Esophagus muscularis mucosa (tissue), 4 donors: ENCODE results near the gene QKI. TPM values are rescaled to one million over a fixed set of nuclear protein-coding genes. Genes with fewer than 3 reads are reported as not detected.

Experiments
- DNase-seq: peaks from one replicate; pipeline ENCODE4 v3.0.0-alpha.2; 2017; ENCODE audit errors: extremely low spot score
- H3K27ac ChIP-seq, 4 donors: fragments of 200-600 bp; sonication (generic); replicated peaks in 1 of 4; 1 replicate in 3 of 4; 2 replicates in 1 of 4; pipeline ENCODE4 v1.5.1; 2016 to 2019; ENCODE audit warnings: mild to moderate bottlenecking in 1 of 4
- H3K27me3 ChIP-seq, 4 donors: fragments of 200-600 bp; sonication (generic); one replicate each; pipeline versions ENCODE4 v1.5.1 to v1.6.0; 2016 to 2019
- H3K36me3 ChIP-seq, 4 donors: fragments of 200-600 bp; sonication (generic); one replicate each; pipeline ENCODE4 v1.5.1; 2016 to 2019
- H3K4me1 ChIP-seq, 4 donors: fragments of 200-600 bp; sonication (generic); one replicate each; pipeline ENCODE4 v1.5.1; 2016 to 2019
- H3K4me3 ChIP-seq, 4 donors: fragments of 200-600 bp; sonication (generic); 1 replicate in 2 of 4; 2 replicates in 2 of 4; pipeline ENCODE4 v1.5.1; 2016 to 2019; ENCODE audit warnings: mild to moderate bottlenecking in 4 of 4, moderate library complexity in 1 of 4
- H3K9me3 ChIP-seq, 4 donors: fragments of 200-600 bp; sonication (generic); 1 replicate in 3 of 4; 2 replicates in 1 of 4; pipeline ENCODE4 v1.5.1; 2016 to 2019
- CTCF ChIP-seq, 3 experiments: fragments of 200-600 bp in 2 of 3; fragments of 450-650 bp in 1 of 3; sonication (generic) in 2 of 3; IDR thresholded peaks; one replicate each; pipeline ENCODE4 v1.5.1; 2017 to 2019; ENCODE audit warnings: antibody characterized with exemption in 3 of 3, mild to moderate bottlenecking in 2 of 3, moderate library complexity in 1 of 3
- EP300 ChIP-seq: sonication (generic); formaldehyde crosslinking; IDR thresholded peaks from one replicate; pipeline ENCODE4 v1.6.1; 2017; ENCODE audit warnings: antibody characterized with exemption
- POLR2A ChIP-seq: fragments of 450-650 bp; IDR thresholded peaks from one replicate; pipeline ENCODE4 v1.6.1; 2017; ENCODE audit warnings: antibody characterized with exemption, moderate library complexity, mild to moderate bottlenecking, low read depth
- POLR2AphosphoS5 ChIP-seq, 2 donors: sonication (generic); formaldehyde crosslinking; IDR thresholded peaks; one replicate each; pipeline ENCODE4 v1.6.1; 2017; ENCODE audit warnings: antibody characterized with exemption in 2 of 2
- WGBS: methylation state at CpG from one replicate; pipeline ENCODE4 v1.1.5; 2018; 5-methylcytosine and 5-hydroxymethylcytosine counted together
- intact Hi-C: fragments of 100-400 bp; cut with DNase I; formaldehyde crosslinking; loops from one replicate; pipeline ENCODE4 v1.15.1; 2023
- total RNA-seq, 4 donors: library from RNA; depleted of rRNA; stranded (reverse); fragments of >200 nt; gene quantifications; one replicate each; pipeline versions ENCODE4 v1.1.0 to v1.2.1, GENCODE V29; 2016

Gene QKI
- total RNA-seq, 4 donors from 2014 or later = 176 to 290 (median 237) TPM

DNA sequence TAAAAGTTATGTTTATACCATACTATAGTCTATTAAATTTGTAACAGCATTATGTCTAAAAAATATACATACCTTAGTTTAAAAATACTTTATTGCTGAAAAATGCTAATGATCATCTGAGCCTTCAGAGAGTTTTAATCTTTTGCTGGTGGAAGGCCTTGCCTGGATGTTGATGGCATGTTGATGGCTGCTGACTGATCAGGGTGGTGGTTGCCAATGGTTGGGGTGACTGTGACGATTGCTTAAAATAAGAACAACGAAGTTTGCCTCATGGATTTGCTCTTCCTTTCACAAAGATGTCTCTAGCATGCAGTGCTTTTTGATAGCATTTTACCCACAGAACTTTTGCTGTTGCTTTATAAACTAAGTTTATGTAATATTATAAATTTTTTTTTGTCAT lies 68.6 kb downstream of the QKI start:
- intact Hi-C loops = no loop called here
- no peaks in the 10 kb centered on the region for H3K9me3 ChIP-seq
- peaks cover 29 to 51% (median 38%) of the 10 kb centered on the region in 4 donors for H3K4me1 ChIP-seq
- H3K27ac ChIP-seq = no peak overlapping the region
- H3K36me3 ChIP-seq = peaks cover 0 to 34% (median 12%) of the 10 kb centered on the region in 4 donors
- 74% methylated on average over 2 of the region's 2 CpGs for WGBS
- H3K27me3 ChIP-seq = no peaks in the 10 kb centered on the region
- TF ChIP-seq POLR2A = no peak
- TF ChIP-seq CTCF (IDR thresholded peaks at IDR 0.05) = no peak
- no peak for TF ChIP-seq EP300
- no peak for TF ChIP-seq POLR2AphosphoS5 (IDR thresholded peaks at IDR 0.05)
- no peak overlapping the region for H3K4me3 ChIP-seq
- DNase-seq = no peak

DNA sequence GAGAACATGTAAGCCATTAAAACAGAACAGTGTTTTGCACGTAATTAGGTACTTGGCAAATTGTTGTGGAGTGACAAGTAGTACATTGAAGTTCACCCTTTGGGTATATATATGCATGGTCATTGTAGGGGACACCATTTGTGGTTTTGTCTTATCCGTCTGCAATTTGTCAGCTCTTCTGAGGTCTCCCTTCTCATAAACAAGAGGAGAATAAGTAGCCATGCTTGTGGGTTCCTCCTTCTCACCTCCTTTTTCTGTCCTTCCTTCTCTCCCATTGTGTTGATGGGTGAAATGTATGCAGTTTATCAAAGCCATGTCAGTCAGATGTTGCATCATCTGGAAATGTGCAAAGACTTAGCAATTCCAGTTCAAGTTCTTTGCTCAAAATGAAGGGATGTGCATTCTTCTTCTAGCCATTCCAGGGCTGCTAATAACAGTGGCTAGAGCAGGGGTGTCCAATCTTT lies 70.9 kb downstream of the QKI start:
- Histone ChIP-seq H3K27me3 (no peaks in the 10 kb centered on the region), H3K36me3 (peaks cover 0 to 14% (median 0%) of the 10 kb centered on the region in 4 donors), H3K4me1 (peaks cover 48 to 66% (median 55%) of the 10 kb centered on the region in 4 donors), H3K27ac (no peak overlapping the region), H3K9me3 (no peaks in the 10 kb centered on the region), H3K4me3 (no peak overlapping the region)
- intact Hi-C loops = no loop called here
- WGBS = 90% methylated on average over 2 of the region's 2 CpGs
- TF ChIP-seq POLR2A (no peak), EP300 (no peak), CTCF (IDR thresholded peaks at IDR 0.05) (no peak), POLR2AphosphoS5 (IDR thresholded peaks at IDR 0.05) (no peak)
- no peak for DNase-seq

- intact Hi-C loops = no loop called here
- no peak overlapping the region for H3K27ac ChIP-seq
- H3K4me3 ChIP-seq = no peak overlapping the region
- H3K4me1 ChIP-seq = peaks cover 61 to 75% (median 68%) of the 10 kb centered on the region in 4 donors
- no peaks in the 10 kb centered on the region for H3K27me3 ChIP-seq
- H3K9me3 ChIP-seq = no peaks in the 10 kb centered on the region
- TF ChIP-seq CTCF (IDR thresholded peaks at IDR 0.05) = no peak
- TF ChIP-seq EP300 = no peak
- TF ChIP-seq POLR2A = no peak
- no peak for TF ChIP-seq POLR2AphosphoS5 (IDR thresholded peaks at IDR 0.05)
- WGBS = 59% methylated on average over 3 of the region's 3 CpGs
- no peak for DNase-seq
- H3K36me3 ChIP-seq = peaks cover 0 to 2% (median 0%) of the 10 kb centered on the region in 4 donors
Observed at GRCh38 chr6:163486821-163487220, 72.3 kb downstream of the QKI start.

- H3K4me1 ChIP-seq = peaks cover 62 to 78% (median 69%) of the 10 kb centered on the region in 4 donors
- TF ChIP-seq POLR2A (no peak), CTCF (IDR thresholded peaks at IDR 0.05) (no peak), POLR2AphosphoS5 (IDR thresholded peaks at IDR 0.05) (no peak), EP300 (no peak)
- intact Hi-C loops = no loop called here
Observed at GRCh38 chr6:163487606-163488005, 73.1 kb downstream of the QKI start.

GRCh38 chr6:163489584-163489983 lies 75.1 kb downstream of the QKI start:
- WGBS = 88% methylated on average over 1 of the region's 1 CpG
- Histone ChIP-seq H3K36me3 (no peaks in the 10 kb centered on the region), H3K27me3 (no peaks in the 10 kb centered on the region), H3K9me3 (no peaks in the 10 kb centered on the region), H3K4me3 (no peak overlapping the region), H3K4me1 (peaks cover 65 to 82% (median 66%) of the 10 kb centered on the region in 4 donors), H3K27ac (no peak overlapping the region)
- no peak for TF ChIP-seq CTCF (IDR thresholded peaks at IDR 0.05)
- TF ChIP-seq POLR2AphosphoS5 (IDR thresholded peaks at IDR 0.05) = no peak
- TF ChIP-seq POLR2A = no peak
- TF ChIP-seq EP300 = no peak
- intact Hi-C loops = no loop called here
- DNase-seq = no peak

More at GRCh38 chr6:163487606-163488005, 73.1 kb downstream of the QKI start:
- no peaks in the 10 kb centered on the region for H3K36me3 ChIP-seq
- H3K9me3 ChIP-seq = no peaks in the 10 kb centered on the region
- H3K4me3 ChIP-seq = no peak overlapping the region
- no peaks in the 10 kb centered on the region for H3K27me3 ChIP-seq
- H3K27ac ChIP-seq = no peak overlapping the region
- no peak for DNase-seq
- 95% methylated on average over 1 of the region's 1 CpG for WGBS
